H1 (cell line): ENCODE measurements around the gene POFUT2. TPM values are rescaled to one million over a fixed set of nuclear protein-coding genes. Genes with fewer than 3 reads are reported as not detected.

Experiments
- CTCF ChIA-PET: fragments of 300-600 bp; sonication (Branson Sonifier 250); formaldehyde crosslinking; loops from one replicate; lab custom pipeline; 2021; ENCODE audit not compliant: partially characterized antibody; lab: Charles Lee
- POLR2A ChIA-PET: fragments of 300-600 bp; sonication (Branson Sonifier 250); formaldehyde crosslinking; loops from one replicate; lab custom pipeline; 2021; ENCODE audit warnings: inconsistent platforms; ENCODE audit not compliant: partially characterized antibody; lab: Charles Lee
- DNase-seq, 2 experiments: peaks; one replicate each; pipeline versions ENCODE4 v3.0.0 to v3.0.0-alpha.2; 2010 to 2022; ENCODE audit warnings: low spot score in 2 of 2, low read depth in 1 of 2, mixed read lengths in 1 of 2
- FAIRE-seq: peaks from 2 replicates; lab custom pipeline; 2011; peaks lifted over from hg19 to GRCh38; lab: Jason Lieb, UNC
- H2AFZ ChIP-seq: 2 replicates; pipeline ENCODE4 v1.8.1; 2012; ENCODE audit warnings: low read length, inconsistent platforms
- H2AK5ac ChIP-seq: 2 replicates; pipeline ENCODE4 v1.6.1; 2013; ENCODE audit warnings: low read depth, low read length
- H2BK120ac ChIP-seq: replicated peaks from 2 replicates; pipeline ENCODE3; 2013; ENCODE audit warnings: low read depth, low read length, inconsistent platforms
- H2BK12ac ChIP-seq: 2 replicates; pipeline ENCODE4 v1.6.1; 2013; ENCODE audit warnings: low read depth, low read length
- H2BK15ac ChIP-seq: 2 replicates; pipeline ENCODE4 v1.6.1; 2013; ENCODE audit warnings: low read length
- H2BK20ac ChIP-seq: 2 replicates; pipeline ENCODE4 v1.6.1; 2013; ENCODE audit warnings: low read length
- H2BK5ac ChIP-seq: 2 replicates; pipeline ENCODE4 v1.6.1; 2013; ENCODE audit warnings: low read depth, low read length
- H3K14ac ChIP-seq: 2 replicates; pipeline ENCODE4 v1.6.1; 2013; ENCODE audit warnings: inconsistent platforms; ENCODE audit not compliant: insufficient read length
- H3K18ac ChIP-seq: 2 replicates; pipeline ENCODE4 v1.6.1; 2013; ENCODE audit warnings: low read length; ENCODE audit errors: extremely low read depth
- H3K23ac ChIP-seq: 2 replicates; pipeline ENCODE4 v1.6.1; 2013; ENCODE audit warnings: inconsistent platforms; ENCODE audit not compliant: insufficient read length
- H3K23me2 ChIP-seq: 2 replicates; pipeline ENCODE4 v1.6.1; 2013; ENCODE audit warnings: low read depth, low read length
- H3K27ac ChIP-seq: 2 replicates; pipeline ENCODE4 v1.6.1; 2011; ENCODE audit warnings: low read depth, low read length, inconsistent platforms
- H3K27me3 ChIP-seq, 4 experiments: replicated peaks in 1 of 4; 1 replicate in 1 of 4; 2 replicates in 3 of 4; pipeline versions ENCODE4 v1.6.1 to v1.8.1; 2011 to 2013; ENCODE audit warnings: low read length in 3 of 4, mild to moderate bottlenecking in 3 of 4, inconsistent platforms in 2 of 4, mixed read lengths in 2 of 4, moderate library complexity in 1 of 4; ENCODE audit not compliant: control insufficient read depth in 3 of 4, insufficient read depth in 3 of 4; ENCODE audit errors: extremely low read depth in 1 of 4
- H3K36me3 ChIP-seq, 4 experiments: 2 replicates each; pipeline versions ENCODE4 v1.6.1 to v1.8.1; 2011 to 2013; ENCODE audit warnings: mild to moderate bottlenecking in 4 of 4, low read length in 3 of 4, moderate library complexity in 2 of 4, control low read depth in 1 of 4, inconsistent platforms in 1 of 4; ENCODE audit not compliant: insufficient read depth in 4 of 4, control insufficient read depth in 2 of 4
- H3K4ac ChIP-seq: replicated peaks from 2 replicates; pipeline ENCODE3; 2013; ENCODE audit warnings: low read length, low read depth, mixed read lengths, inconsistent platforms; ENCODE audit not compliant: insufficient read length
- H3K4me1 ChIP-seq, 4 experiments: replicated peaks in 1 of 4; 1 replicate in 1 of 4; 2 replicates in 3 of 4; pipeline versions ENCODE4 v1.6.1 to v1.8.1; 2011 to 2013; ENCODE audit warnings: low read length in 3 of 4, inconsistent platforms in 2 of 4, mixed read lengths in 1 of 4; ENCODE audit not compliant: insufficient read depth in 4 of 4, control insufficient read depth in 3 of 4
- H3K4me2 ChIP-seq, 2 experiments: 2 replicates each; pipeline versions ENCODE4 v1.6.1 to v1.8.1; 2011 to 2013; ENCODE audit warnings: low read depth in 2 of 2, low read length in 2 of 2, control low read depth in 1 of 2, inconsistent platforms in 1 of 2, mild to moderate bottlenecking in 1 of 2; ENCODE audit not compliant: insufficient read depth in 1 of 2
- H3K4me3 ChIP-seq, 4 experiments: fragments of 200-600, 300-600 bp in 1 of 4; sonication (generic), shearing (Covaris generic), sonication (Bioruptor Twin) in 1 of 4; 2 replicates each; pipeline versions ENCODE4 v1.5.1 to v1.8.1; 2011 to 2016; ENCODE audit warnings: low read length in 4 of 4, low read depth in 3 of 4, control low read depth in 2 of 4, inconsistent platforms in 2 of 4, mild to moderate bottlenecking in 2 of 4, mixed read lengths in 1 of 4, moderate library complexity in 1 of 4; ENCODE audit not compliant: insufficient read depth in 2 of 4; ENCODE audit errors: extremely low read depth in 1 of 4
- H3K56ac ChIP-seq: replicated peaks from 2 replicates; pipeline ENCODE3; 2013; ENCODE audit warnings: low read depth, mild to moderate bottlenecking, mixed read lengths, low read length, inconsistent platforms; ENCODE audit not compliant: insufficient read length
- H3K79me1 ChIP-seq: 2 replicates; pipeline ENCODE4 v1.6.1; 2013; ENCODE audit warnings: low read depth, low read length, control low read depth
- H3K79me2 ChIP-seq, 2 experiments: 2 replicates each; pipeline versions ENCODE4 v1.6.1 to v1.8.1; 2012 to 2013; ENCODE audit warnings: low read length in 2 of 2, mild to moderate bottlenecking in 2 of 2, inconsistent platforms in 1 of 2; ENCODE audit not compliant: insufficient read depth in 2 of 2, control insufficient read depth in 1 of 2
- H3K9ac ChIP-seq, 4 experiments: replicated peaks in 1 of 4; 1 replicate in 1 of 4; 2 replicates in 3 of 4; pipeline versions ENCODE4 v1.6.1 to v1.8.1; 2011 to 2013; ENCODE audit warnings: low read depth in 3 of 4, low read length in 3 of 4, control low read depth in 2 of 4, mild to moderate bottlenecking in 2 of 4, moderate library complexity in 2 of 4, inconsistent platforms in 1 of 4; ENCODE audit errors: extremely low read depth in 1 of 4
- H3K9me3 ChIP-seq, 2 experiments: 2 replicates each; pipeline versions ENCODE4 v1.6.1 to v1.8.1; 2012 to 2013; ENCODE audit warnings: mild to moderate bottlenecking in 2 of 2, moderate library complexity in 2 of 2, control low read depth in 1 of 2, inconsistent platforms in 1 of 2, low read depth in 1 of 2, low read length in 1 of 2, mixed read lengths in 1 of 2; ENCODE audit not compliant: insufficient read depth in 2 of 2
- H4K20me1 ChIP-seq, 2 experiments: replicated peaks in 1 of 2; 2 replicates each; pipeline versions ENCODE3 to v1.8.1; 2011 to 2013; ENCODE audit warnings: inconsistent platforms in 2 of 2, low read length in 2 of 2, mild to moderate bottlenecking in 1 of 2; ENCODE audit not compliant: insufficient read depth in 2 of 2, control insufficient read depth in 1 of 2
- H4K5ac ChIP-seq: 2 replicates; pipeline ENCODE4 v1.6.1; 2013; ENCODE audit warnings: low read length, low read depth, mixed read lengths, inconsistent platforms; ENCODE audit not compliant: insufficient read length
- H4K8ac ChIP-seq: 2 replicates; pipeline ENCODE4 v1.8.0; 2013; ENCODE audit warnings: mild to moderate bottlenecking, moderate library complexity, low read length, inconsistent platforms; ENCODE audit not compliant: insufficient read depth; ENCODE audit errors: extremely low read depth
- H4K91ac ChIP-seq: replicated peaks from 2 replicates; pipeline ENCODE3; 2013; ENCODE audit warnings: low read length, mixed read lengths, inconsistent platforms; ENCODE audit not compliant: insufficient read length
- JUN ChIP-seq: IDR thresholded peaks from 2 replicates; pipeline ENCODE4 v1.6.1; 2011; ENCODE audit warnings: low read depth, mild to moderate bottlenecking, improper control_type of control experiment, low read length
- SRF ChIP-seq: IDR thresholded peaks from 2 replicates; pipeline ENCODE4 v1.6.1; 2011; ENCODE audit warnings: mild to moderate bottlenecking, low read depth, low read length, moderate library complexity
- ZNF274 ChIP-seq: IDR thresholded peaks from 2 replicates; pipeline ENCODE4 v1.7.0; 2012; ENCODE audit warnings: low read length, borderline replicate concordance; ENCODE audit errors: extremely low read depth
- WGBS, 2 experiments: shearing (Covaris generic) in 1 of 2; methylation state at CpG; one replicate each; pipeline versions ENCODE4 v1.1.6 to v1.1.7; 2013 to 2015; ENCODE audit warnings: low lambda C conversion rate in 2 of 2, mixed read lengths in 2 of 2, inconsistent platforms in 1 of 2, low coverage in 1 of 2, missing lambda C conversion rate in 1 of 2; ENCODE audit not compliant: insufficient replicate concordance in 2 of 2, insufficient coverage in 1 of 2, insufficient read length in 1 of 2; ENCODE audit errors: extremely low coverage in 1 of 2, missing lambda C conversion rate in 1 of 2; 5-methylcytosine and 5-hydroxymethylcytosine counted together
- polyA plus RNA-seq, 7 experiments: library from polyadenylated mRNA; depleted of rRNA in 3 of 7; stranded (reverse) in 5 of 7; unstranded in 2 of 7; fragments of >200 nt in 5 of 7; fragments of 200-250 nt in 2 of 7; gene quantifications; 1 replicate in 5 of 7; 2 replicates in 1 of 7; 4 replicates in 1 of 7; pipeline versions ENCODE4 v1.2.1 to v1.2.3, GENCODE V29; 2011 to 2013; ENCODE audit warnings: missing spikeins in 2 of 7, mixed read lengths in 2 of 7
- total RNA-seq: library from RNA; stranded (reverse); fragmentation: NEBNext Ultra II Directional; extraction: Animal tissue kit (Norgen Biotek cat#: 25700); gene quantifications from 2 replicates; pipeline ENCODE4 v1.2.1, GENCODE V29; 2021

The POFUT2 gene
- total and polyA plus RNA-seq, 2 of the 8 experiments (the other 6 are each of a cell fraction or from before 2014, with no cell fraction given): 13.7 to 32.1 TPM

DNA sequence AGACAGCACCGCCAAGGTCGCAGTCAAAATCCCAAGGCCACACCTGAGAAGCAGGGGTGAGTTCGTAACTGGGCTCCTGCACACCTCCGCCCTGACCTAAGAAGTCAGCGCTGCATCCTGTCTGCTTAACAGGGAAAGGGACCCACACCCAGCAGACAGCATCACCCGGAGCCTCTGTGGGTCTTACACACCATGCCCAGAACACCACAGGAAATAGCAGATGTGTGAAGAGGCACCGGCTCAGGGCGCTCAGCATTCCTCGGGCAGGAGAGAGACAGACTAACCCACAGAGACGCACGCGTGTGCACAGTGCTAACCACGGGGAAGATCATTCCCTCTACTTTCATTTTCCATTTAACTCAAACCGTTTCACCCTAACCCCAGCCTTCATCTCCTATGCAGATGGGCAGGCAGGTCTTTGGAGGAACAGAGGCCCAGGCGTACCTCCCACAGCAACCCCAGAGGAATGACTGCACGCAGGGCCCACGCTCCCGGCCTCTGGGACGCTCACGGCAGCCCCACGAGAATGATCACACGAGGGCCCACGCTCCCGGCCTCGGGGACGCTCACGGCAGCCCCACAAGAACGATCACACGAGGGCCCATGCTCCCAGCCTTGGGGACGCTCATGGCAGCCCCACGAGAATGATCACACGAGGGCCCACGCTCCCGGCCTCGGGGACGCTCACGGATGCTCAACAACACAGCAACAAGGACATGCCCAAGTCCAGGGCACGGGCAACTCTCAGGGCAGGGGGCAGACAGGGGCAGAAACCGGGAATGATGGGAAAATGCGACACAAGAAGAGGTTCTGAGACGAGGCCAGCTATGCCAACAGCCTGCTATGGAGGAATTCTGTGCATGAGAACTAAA, 20.9 kb downstream of the POFUT2 start:
- no peak overlapping the region for H3K4me2 ChIP-seq
- no peak overlapping the region for H3K9ac ChIP-seq
- H3K23ac ChIP-seq: no peak overlapping the region
- POLR2A ChIA-PET: interaction anchor here (0.6 kb wide), 1 partner anchor 10 kb away, joined by 3 read pairs; no protein-coding TSS in a partner anchor
- H3K4me3 ChIP-seq: no peak overlapping the region
- H4K8ac ChIP-seq: no peak overlapping the region; the same call in 1 of the 2 replicates
- H2BK20ac ChIP-seq: no peak overlapping the region
- no peak for DNase-seq
- 91% methylated on average over 37 of the region's 41 CpGs; no CpG with 5 or more reads in 1 of the 2 experiments for WGBS, 2 experiments
- no peak overlapping the region for H2AK5ac ChIP-seq
- H2BK5ac ChIP-seq: no peak overlapping the region
- H3K4ac ChIP-seq: no peak overlapping the region
- H3K23me2 ChIP-seq: no peaks in the 10 kb centered on the region
- H3K18ac ChIP-seq: no peak overlapping the region
- no peaks in the 10 kb centered on the region for H3K4me1 ChIP-seq
- CTCF ChIA-PET: interaction anchor here (1.0 to 1.3 kb wide), 3 partner anchors 10 to 129 kb away, joined by 3 to 5 read pairs (median 5); no protein-coding TSS in a partner anchor
- peaks cover 0 to 5% of the 10 kb centered on the region in 2 experiments; a peak in 2 of 4 replicates for H3K79me2 ChIP-seq
- H3K14ac ChIP-seq: no peak overlapping the region
- H2BK15ac ChIP-seq: no peak overlapping the region
- H3K27ac ChIP-seq: no peak overlapping the region
- no peak overlapping the region for H2BK12ac ChIP-seq
- H3K56ac ChIP-seq: no peak overlapping the region
- H3K27me3 ChIP-seq: no peaks in the 10 kb centered on the region
- peaks cover 0 to 7% of the 10 kb centered on the region in 2 experiments for H4K20me1 ChIP-seq
- H3K36me3 ChIP-seq: peaks cover 12 to 45% (median 38%) of the 10 kb centered on the region in 4 experiments
- no peak for TF ChIP-seq SRF
- no peak for TF ChIP-seq JUN
- no peak for TF ChIP-seq ZNF274
- no peak overlapping the region for H2AFZ ChIP-seq
- H4K5ac ChIP-seq: no peak overlapping the region
- no peak overlapping the region for H2BK120ac ChIP-seq
- H3K9me3 ChIP-seq: peaks cover 0 to 4% of the 10 kb centered on the region in 2 experiments; a peak in 1 of 4 replicates
- FAIRE-seq: no peak
- no peaks in the 10 kb centered on the region for H3K79me1 ChIP-seq
- no peak overlapping the region for H4K91ac ChIP-seq
